ENCODE data around the gene SRP54.
A peak's percentile ranks its signal among the peaks of the same experiment; 100 is the strongest.

SRP54 gene

GRCh38 chr14:35046751-35047536 is 64.2 kb downstream of the SRP54 start:
- Histone ChIP-seq H3K9ac (ENCODE audit: low read length) (peak overlapping the region; percentile 98), H2AFZ (ENCODE audit: low read depth, low read length) (peak overlapping the region; percentile 92), H3K9me3 (ENCODE audit: control insufficient read depth, low read length) (no peaks in the 10 kb centered on the region), H3K36me3 (ENCODE audit: control insufficient read depth in 1 of 2, insufficient read depth in 2 of 2, low read depth in 1 of 2, low read length in 2 of 2) (peaks cover 0 to 17% of the 10 kb centered on the region in 2 experiments), H3K14ac (ENCODE audit: low read length in 2 of 2) (peak overlapping the region; percentile 68 to 74), H3K27me3 (ENCODE audit: control insufficient read depth in 1 of 2, insufficient read depth in 1 of 2, low read length in 2 of 2) (no peaks in the 10 kb centered on the region), H3K79me1 (replicated peaks; ENCODE audit: low read length, poor library complexity, severe bottlenecking) (peaks cover 4% of the 10 kb centered on the region), H3K18ac (ENCODE audit: low read depth in 1 of 2, low read length in 2 of 2) (peak overlapping the region; percentile 79 to 91), H3K4me2 (ENCODE audit: low read length, poor library complexity, severe bottlenecking) (peak overlapping the region; percentile 88), H4K91ac (ENCODE audit: low read length) (peak overlapping the region; percentile 36), H3K4ac (ENCODE audit: low read depth in 1 of 2, low read length in 2 of 2) (peak overlapping the region in 1 of 2 experiments; percentile 56), H3K4me1 (ENCODE audit: control insufficient read depth, insufficient read depth, low read depth, low read length) (peaks cover 6% of the 10 kb centered on the region), H4K8ac (ENCODE audit: low read length) (peak overlapping the region; percentile 47), H3K23ac (ENCODE audit: low read length in 2 of 2) (peak overlapping the region in 1 of 2 experiments; percentile 91), H2AK5ac (ENCODE audit: low read length, severe bottlenecking) (no peak overlapping the region), H3K27ac (ENCODE audit: low read length, poor library complexity, severe bottlenecking) (peak overlapping the region; percentile 78), H2BK15ac (ENCODE audit: low read depth, poor library complexity, severe bottlenecking) (peak overlapping the region; percentile 40), H2BK120ac (ENCODE audit: low read depth, low read length) (peak overlapping the region; percentile 56), H3K4me3 (ENCODE audit: insufficient read depth in 1 of 2, low read depth in 1 of 2, low read length in 2 of 2) (peak overlapping the region; percentile 74 to 85), H2BK5ac (ENCODE audit: low read depth, low read length, poor library complexity, severe bottlenecking) (peak overlapping the region; percentile 33), H2BK12ac (ENCODE audit: low read length in 2 of 2) (peak overlapping the region; percentile 20 to 49)
- WGBS = 33% methylated on average over 21 of the region's 23 CpGs
- DNase-seq = peak; percentile 34

- Histone ChIP-seq H3K36me3 (ENCODE audit: control insufficient read depth in 1 of 2, insufficient read depth in 2 of 2, low read depth in 1 of 2, low read length in 2 of 2) (peaks cover 3 to 25% of the 10 kb centered on the region in 2 experiments), H3K9ac (ENCODE audit: low read length) (no peak overlapping the region), H3K9me3 (ENCODE audit: control insufficient read depth, low read length) (no peaks in the 10 kb centered on the region), H4K8ac (ENCODE audit: low read length) (no peak overlapping the region), H3K4me1 (ENCODE audit: control insufficient read depth, insufficient read depth, low read depth, low read length) (peaks cover 8% of the 10 kb centered on the region), H4K91ac (ENCODE audit: low read length) (no peak overlapping the region), H3K4ac (ENCODE audit: low read depth in 1 of 2, low read length in 2 of 2) (no peak overlapping the region), H2BK5ac (ENCODE audit: low read depth, low read length, poor library complexity, severe bottlenecking) (no peak overlapping the region), H3K27ac (ENCODE audit: low read length, poor library complexity, severe bottlenecking) (no peak overlapping the region), H2BK120ac (ENCODE audit: low read depth, low read length) (no peak overlapping the region), H3K18ac (ENCODE audit: low read depth in 1 of 2, low read length in 2 of 2) (no peak overlapping the region), H3K79me1 (replicated peaks; ENCODE audit: low read length, poor library complexity, severe bottlenecking) (peaks cover 6% of the 10 kb centered on the region), H3K23ac (ENCODE audit: low read length in 2 of 2) (no peak overlapping the region), H2AK5ac (ENCODE audit: low read length, severe bottlenecking) (no peak overlapping the region), H3K4me3 (ENCODE audit: insufficient read depth in 1 of 2, low read depth in 1 of 2, low read length in 2 of 2) (peak overlapping the region in 1 of 2 experiments; percentile 85), H3K4me2 (ENCODE audit: low read length, poor library complexity, severe bottlenecking) (no peak overlapping the region), H2AFZ (ENCODE audit: low read depth, low read length) (no peak overlapping the region), H2BK12ac (ENCODE audit: low read length in 2 of 2) (no peak overlapping the region), H2BK15ac (ENCODE audit: low read depth, poor library complexity, severe bottlenecking) (no peak overlapping the region), H3K27me3 (ENCODE audit: control insufficient read depth in 1 of 2, insufficient read depth in 1 of 2, low read length in 2 of 2) (no peaks in the 10 kb centered on the region), H3K14ac (ENCODE audit: low read length in 2 of 2) (no peak overlapping the region)
- DNase-seq = no peak
- WGBS = 100% methylated on average over 2 of the region's 4 CpGs
Observed at GRCh38 chr14:35047976-35048513, 65.3 kb downstream of the SRP54 start.

GRCh38 chr14:35050652-35051051 is 67.9 kb downstream of the SRP54 start:
- no peak overlapping the region for H3K18ac ChIP-seq (ENCODE audit: low read depth in 1 of 2, low read length in 2 of 2)
- no peaks in the 10 kb centered on the region for H3K27me3 ChIP-seq (ENCODE audit: control insufficient read depth in 1 of 2, insufficient read depth in 1 of 2, low read length in 2 of 2)
- peaks cover 10 to 40% of the 10 kb centered on the region in 2 experiments for H3K36me3 ChIP-seq (ENCODE audit: control insufficient read depth in 1 of 2, insufficient read depth in 2 of 2, low read depth in 1 of 2, low read length in 2 of 2)
- no peak overlapping the region for H2BK12ac ChIP-seq (ENCODE audit: low read length in 2 of 2)
- H2AK5ac ChIP-seq (ENCODE audit: low read length, severe bottlenecking) = no peak overlapping the region
- H4K8ac ChIP-seq (ENCODE audit: low read length) = no peak overlapping the region
- H3K14ac ChIP-seq (ENCODE audit: low read length in 2 of 2) = no peak overlapping the region
- peaks cover 10% of the 10 kb centered on the region for H3K79me1 ChIP-seq (replicated peaks; ENCODE audit: low read length, poor library complexity, severe bottlenecking)
- H4K91ac ChIP-seq (ENCODE audit: low read length) = no peak overlapping the region
- H3K4me3 ChIP-seq (ENCODE audit: insufficient read depth in 1 of 2, low read depth in 1 of 2, low read length in 2 of 2) = no peak overlapping the region
- no peaks in the 10 kb centered on the region for H3K9me3 ChIP-seq (ENCODE audit: control insufficient read depth, low read length)
- H2BK5ac ChIP-seq (ENCODE audit: low read depth, low read length, poor library complexity, severe bottlenecking) = no peak overlapping the region
- no peak overlapping the region for H2BK15ac ChIP-seq (ENCODE audit: low read depth, poor library complexity, severe bottlenecking)
- H3K9ac ChIP-seq (ENCODE audit: low read length) = peak overlapping the region; percentile 56
- WGBS = 0% methylated on average over 1 of the region's 1 CpG
- H2AFZ ChIP-seq (ENCODE audit: low read depth, low read length) = no peak overlapping the region
- no peak overlapping the region for H2BK120ac ChIP-seq (ENCODE audit: low read depth, low read length)
- no peak overlapping the region for H3K4ac ChIP-seq (ENCODE audit: low read depth in 1 of 2, low read length in 2 of 2)
- H3K4me2 ChIP-seq (ENCODE audit: low read length, poor library complexity, severe bottlenecking) = no peak overlapping the region
- peak; percentile 60 for DNase-seq
- no peak overlapping the region for H3K27ac ChIP-seq (ENCODE audit: low read length, poor library complexity, severe bottlenecking)
- peaks cover 8% of the 10 kb centered on the region for H3K4me1 ChIP-seq (ENCODE audit: control insufficient read depth, insufficient read depth, low read depth, low read length)
- H3K23ac ChIP-seq (ENCODE audit: low read length in 2 of 2) = no peak overlapping the region

GRCh38 chr14:35051796-35052195 is 69.0 kb downstream of the SRP54 start:
- H3K36me3 ChIP-seq (ENCODE audit: control insufficient read depth in 1 of 2, insufficient read depth in 2 of 2, low read depth in 1 of 2, low read length in 2 of 2) = peaks cover 12 to 49% of the 10 kb centered on the region in 2 experiments
- H3K4me3 ChIP-seq (ENCODE audit: insufficient read depth in 1 of 2, low read depth in 1 of 2, low read length in 2 of 2) = no peak overlapping the region
- DNase-seq = peak; percentile 30
- H4K91ac ChIP-seq (ENCODE audit: low read length) = no peak overlapping the region
- peaks cover 10% of the 10 kb centered on the region for H3K79me1 ChIP-seq (replicated peaks; ENCODE audit: low read length, poor library complexity, severe bottlenecking)
- no peak overlapping the region for H2BK12ac ChIP-seq (ENCODE audit: low read length in 2 of 2)
- H2BK5ac ChIP-seq (ENCODE audit: low read depth, low read length, poor library complexity, severe bottlenecking) = no peak overlapping the region
- H3K4me2 ChIP-seq (ENCODE audit: low read length, poor library complexity, severe bottlenecking) = no peak overlapping the region
- H3K4me1 ChIP-seq (ENCODE audit: control insufficient read depth, insufficient read depth, low read depth, low read length) = peaks cover 8% of the 10 kb centered on the region
- no peaks in the 10 kb centered on the region for H3K9me3 ChIP-seq (ENCODE audit: control insufficient read depth, low read length)
- H3K27me3 ChIP-seq (ENCODE audit: control insufficient read depth in 1 of 2, insufficient read depth in 1 of 2, low read length in 2 of 2) = no peaks in the 10 kb centered on the region
- H3K14ac ChIP-seq (ENCODE audit: low read length in 2 of 2) = no peak overlapping the region
- H2BK120ac ChIP-seq (ENCODE audit: low read depth, low read length) = no peak overlapping the region
- H3K4ac ChIP-seq (ENCODE audit: low read depth in 1 of 2, low read length in 2 of 2) = no peak overlapping the region
- no peak overlapping the region for H3K27ac ChIP-seq (ENCODE audit: low read length, poor library complexity, severe bottlenecking)
- H2AFZ ChIP-seq (ENCODE audit: low read depth, low read length) = no peak overlapping the region
- WGBS = 100% methylated on average over 1 of the region's 1 CpG
- no peak overlapping the region for H3K9ac ChIP-seq (ENCODE audit: low read length)
- H2AK5ac ChIP-seq (ENCODE audit: low read length, severe bottlenecking) = no peak overlapping the region
- H3K18ac ChIP-seq (ENCODE audit: low read depth in 1 of 2, low read length in 2 of 2) = no peak overlapping the region
- no peak overlapping the region for H4K8ac ChIP-seq (ENCODE audit: low read length)
- no peak overlapping the region for H2BK15ac ChIP-seq (ENCODE audit: low read depth, poor library complexity, severe bottlenecking)
- H3K23ac ChIP-seq (ENCODE audit: low read length in 2 of 2) = no peak overlapping the region

Data from mesenchymal stem cell (in vitro differentiated cells and primary cell).